Neural progenitor cell (in vitro differentiated cells): ENCODE measurements around the gene PIK3R4. TPM values are rescaled to one million over a fixed set of nuclear protein-coding genes. Genes with fewer than 3 reads are reported as not detected.

Experiments
- DNase-seq: peaks from one replicate; pipeline ENCODE4 v3.0.0-alpha.2; 2016; ENCODE audit warnings: low spot score
- H2AFZ ChIP-seq: fragments of 200-600 bp; sonication (generic); replicated peaks from 2 replicates; pipeline ENCODE4 v1.6.1; 2016; ENCODE audit warnings: antibody characterized with exemption
- H3F3A ChIP-seq: fragments of 200-600 bp; sonication (generic); 2 replicates; pipeline ENCODE4 v1.6.1; 2016; ENCODE audit warnings: antibody characterized with exemption, low read depth
- H3K27ac ChIP-seq: fragments of 200-600 bp; sonication (generic); 2 replicates; pipeline ENCODE4 v1.5.1; 2016; ENCODE audit warnings: mild to moderate bottlenecking
- H3K27me3 ChIP-seq: fragments of 200-600 bp; sonication (generic); 2 replicates; pipeline ENCODE4 v1.6.1; 2016; ENCODE audit warnings: mild to moderate bottlenecking, moderate library complexity
- H3K36me3 ChIP-seq: fragments of 200-600 bp; sonication (generic); 2 replicates; pipeline ENCODE4 v1.5.1; 2016
- H3K4me1 ChIP-seq: fragments of 200-600 bp; sonication (generic); 2 replicates; pipeline ENCODE4 v1.6.1; 2016; ENCODE audit warnings: mixed run types
- H3K4me2 ChIP-seq: fragments of 200-600 bp; sonication (generic); 2 replicates; pipeline ENCODE4 v1.6.1; 2016
- H3K4me3 ChIP-seq: fragments of 200-600 bp; sonication (generic); 2 replicates; pipeline ENCODE4 v1.5.1; 2016
- H3K79me2 ChIP-seq: fragments of 200-600 bp; sonication (generic); 2 replicates; pipeline ENCODE4 v1.6.1; 2016; ENCODE audit warnings: low read depth
- H3K9ac ChIP-seq: fragments of 200-600 bp; sonication (generic); 2 replicates; pipeline ENCODE4 v1.6.1; 2016
- H3K9me3 ChIP-seq: fragments of 200-600 bp; sonication (generic); 2 replicates; pipeline ENCODE4 v1.5.1; 2016; ENCODE audit warnings: low read depth
- H4K20me1 ChIP-seq: fragments of 200-600 bp; sonication (generic); 2 replicates; pipeline ENCODE4 v1.6.1; 2016; ENCODE audit warnings: low read depth
- H3K27ac Mint-ChIP-seq: 3 replicates; pipeline ENCODE4 v1.8.0; 2021; ENCODE audit warnings: mixed read lengths
- H3K27me3 Mint-ChIP-seq: 2 replicates; pipeline ENCODE4 v1.8.0; 2022; ENCODE audit warnings: low read depth, mild to moderate bottlenecking, inconsistent platforms, moderate library complexity, mixed read lengths; ENCODE audit not compliant: insufficient read depth
- H3K36me3 Mint-ChIP-seq: 3 replicates; pipeline ENCODE4 v1.8.0; 2021; ENCODE audit warnings: mixed read lengths
- H3K4me1 Mint-ChIP-seq: 3 replicates; pipeline ENCODE4 v1.8.0; 2021; ENCODE audit warnings: mixed read lengths
- H3K4me3 Mint-ChIP-seq: 3 replicates; pipeline ENCODE4 v1.8.0; 2021; ENCODE audit warnings: mild to moderate bottlenecking, moderate library complexity, mixed read lengths
- H3K9me3 Mint-ChIP-seq: 3 replicates; pipeline ENCODE4 v1.8.0; 2020; ENCODE audit warnings: mixed read lengths
- EZH2 ChIP-seq: fragments of 200-600 bp; sonication (generic); IDR thresholded peaks from 2 replicates; pipeline ENCODE4 v1.6.1; 2017; ENCODE audit warnings: antibody characterized with exemption, mild to moderate bottlenecking, moderate library complexity
- EZH2phosphoT487 ChIP-seq: fragments of 200-600 bp; sonication (generic); IDR thresholded peaks from 2 replicates; pipeline ENCODE4 v1.6.1; 2017; ENCODE audit warnings: antibody characterized with exemption
- total RNA-seq: library from RNA; depleted of rRNA; stranded (reverse); fragments of >200 nt; gene quantifications from 2 replicates; pipeline ENCODE4 v1.2.3, GENCODE V29; 2015; ENCODE audit warnings: low replicate concordance
- TF ChIP-seq, protein P1 (sequence below): fragments of 200-600 bp; sonication (generic); IDR thresholded peaks from 2 replicates; pipeline ENCODE4 v1.5.1; 2017; ENCODE audit warnings: antibody characterized with exemption, mild to moderate bottlenecking

The PIK3R4 gene
- total RNA-seq, 1 donor from 2014 or later, result 65.8 TPM

DNA sequence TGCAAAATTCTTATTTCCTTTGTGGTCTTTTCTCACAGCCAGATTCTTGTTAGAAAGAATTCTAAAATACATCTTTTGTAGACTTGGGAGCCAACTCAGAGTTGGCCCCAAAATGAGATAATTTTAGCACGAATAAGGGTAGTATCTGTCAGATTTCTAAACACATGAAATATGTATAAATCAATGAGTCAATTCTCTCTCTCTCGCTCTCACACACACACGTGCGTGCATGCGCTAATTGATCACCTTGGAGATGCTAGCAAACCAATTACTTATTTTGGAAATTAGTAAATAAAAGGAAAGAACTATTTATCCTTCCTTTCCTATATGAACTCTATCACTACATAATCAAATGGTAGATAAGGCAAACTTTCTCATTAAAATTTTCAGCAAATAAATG is 32.9 kb upstream of the PIK3R4 start:
- no peak overlapping the region for H3K27ac ChIP-seq
- no peaks in the 10 kb centered on the region for H4K20me1 ChIP-seq
- H3K4me1 ChIP-seq, result no peaks in the 10 kb centered on the region
- H3K4me3 Mint-ChIP-seq, result no peak overlapping the region
- no peaks in the 10 kb centered on the region for H3K9me3 ChIP-seq
- H3K4me1 Mint-ChIP-seq, result no peaks in the 10 kb centered on the region
- no peak overlapping the region for H3K4me3 ChIP-seq
- peaks cover 2% of the 10 kb centered on the region for H3K27me3 Mint-ChIP-seq
- H3K9ac ChIP-seq, result no peak overlapping the region
- TF ChIP-seq EZH2phosphoT487, result no peak
- TF ChIP-seq, protein P1, sequence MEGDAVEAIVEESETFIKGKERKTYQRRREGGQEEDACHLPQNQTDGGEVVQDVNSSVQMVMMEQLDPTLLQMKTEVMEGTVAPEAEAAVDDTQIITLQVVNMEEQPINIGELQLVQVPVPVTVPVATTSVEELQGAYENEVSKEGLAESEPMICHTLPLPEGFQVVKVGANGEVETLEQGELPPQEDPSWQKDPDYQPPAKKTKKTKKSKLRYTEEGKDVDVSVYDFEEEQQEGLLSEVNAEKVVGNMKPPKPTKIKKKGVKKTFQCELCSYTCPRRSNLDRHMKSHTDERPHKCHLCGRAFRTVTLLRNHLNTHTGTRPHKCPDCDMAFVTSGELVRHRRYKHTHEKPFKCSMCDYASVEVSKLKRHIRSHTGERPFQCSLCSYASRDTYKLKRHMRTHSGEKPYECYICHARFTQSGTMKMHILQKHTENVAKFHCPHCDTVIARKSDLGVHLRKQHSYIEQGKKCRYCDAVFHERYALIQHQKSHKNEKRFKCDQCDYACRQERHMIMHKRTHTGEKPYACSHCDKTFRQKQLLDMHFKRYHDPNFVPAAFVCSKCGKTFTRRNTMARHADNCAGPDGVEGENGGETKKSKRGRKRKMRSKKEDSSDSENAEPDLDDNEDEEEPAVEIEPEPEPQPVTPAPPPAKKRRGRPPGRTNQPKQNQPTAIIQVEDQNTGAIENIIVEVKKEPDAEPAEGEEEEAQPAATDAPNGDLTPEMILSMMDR, result no peak
- H3K4me2 ChIP-seq, result no peak overlapping the region
- no peaks in the 10 kb centered on the region for H3F3A ChIP-seq
- no peak overlapping the region for H3K27ac Mint-ChIP-seq
- H3K79me2 ChIP-seq, result no peaks in the 10 kb centered on the region
- H3K9me3 Mint-ChIP-seq, result no peaks in the 10 kb centered on the region
- no peaks in the 10 kb centered on the region for H3K36me3 ChIP-seq
- H3K36me3 Mint-ChIP-seq, result no peaks in the 10 kb centered on the region
- DNase-seq, result no peak
- H3K27me3 ChIP-seq, result no peaks in the 10 kb centered on the region
- peak overlapping the region; percentile 74 for H2AFZ ChIP-seq

DNA sequence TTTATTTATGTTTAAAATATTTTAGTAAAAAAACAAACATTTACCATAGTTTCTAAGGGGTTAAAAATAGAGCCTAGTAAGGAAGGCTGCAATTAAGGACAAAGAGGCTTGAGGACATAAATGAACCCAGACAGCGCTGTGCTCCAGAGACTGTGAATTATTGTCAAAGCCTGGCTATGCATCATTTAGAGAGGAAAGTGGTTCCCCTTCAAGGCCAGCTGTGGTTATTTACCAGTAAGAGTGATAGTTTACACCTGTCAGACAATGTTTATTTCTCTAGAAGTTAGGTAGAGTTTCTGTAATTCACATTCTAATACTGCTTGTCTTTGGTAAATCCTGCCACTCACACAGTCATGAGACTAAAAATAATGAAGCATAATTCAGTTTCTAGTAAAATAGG is 32.4 kb upstream of the PIK3R4 start:
- Histone ChIP-seq H3K79me2 (no peaks in the 10 kb centered on the region), H3K4me1 (no peaks in the 10 kb centered on the region), H3K27me3 (no peaks in the 10 kb centered on the region), H3K9me3 (no peaks in the 10 kb centered on the region), H3K9ac (no peak overlapping the region), H4K20me1 (no peaks in the 10 kb centered on the region), H3F3A (no peaks in the 10 kb centered on the region), H3K27ac (no peak overlapping the region), H3K4me2 (no peak overlapping the region), H3K36me3 (no peaks in the 10 kb centered on the region), H2AFZ (peak overlapping the region; percentile 74), H3K4me3 (no peak overlapping the region)
- no peak for DNase-seq
- H3K27me3 Mint-ChIP-seq, result peaks cover 2% of the 10 kb centered on the region
- no peaks in the 10 kb centered on the region for H3K4me1 Mint-ChIP-seq
- no peak overlapping the region for H3K4me3 Mint-ChIP-seq
- no peaks in the 10 kb centered on the region for H3K36me3 Mint-ChIP-seq
- TF ChIP-seq EZH2, result no peak
- TF ChIP-seq, protein P1, result no peak
- TF ChIP-seq EZH2phosphoT487, result no peak
- H3K27ac Mint-ChIP-seq, result no peak overlapping the region
- no peaks in the 10 kb centered on the region for H3K9me3 Mint-ChIP-seq

DNA sequence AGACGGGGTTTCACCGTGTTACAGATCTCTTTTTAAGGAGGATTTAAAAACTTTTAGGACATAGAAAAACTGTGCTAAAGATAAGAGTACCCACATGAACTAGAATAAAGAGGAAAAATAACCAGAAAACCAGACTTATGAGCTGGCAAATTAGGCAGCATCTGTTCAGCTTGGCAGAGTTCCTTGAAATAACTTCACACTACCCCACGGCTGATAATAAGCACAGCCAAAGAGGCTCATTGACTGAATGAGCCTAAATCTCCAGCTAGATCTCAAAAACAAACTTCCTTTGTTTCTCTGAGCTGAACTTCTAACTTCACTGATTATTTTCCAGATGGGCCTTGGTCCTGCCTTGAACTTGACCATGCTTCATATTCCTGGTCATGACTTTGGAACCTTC is 26.7 kb upstream of the PIK3R4 start:
- H3K9me3 ChIP-seq, result no peaks in the 10 kb centered on the region
- no peaks in the 10 kb centered on the region for H3K9me3 Mint-ChIP-seq
- H3F3A ChIP-seq, result no peaks in the 10 kb centered on the region
- H3K79me2 ChIP-seq, result no peaks in the 10 kb centered on the region
- H2AFZ ChIP-seq, result no peak overlapping the region
- H3K27ac ChIP-seq, result no peak overlapping the region
- TF ChIP-seq EZH2, result no peak
- TF ChIP-seq, protein P1, result no peak
- TF ChIP-seq EZH2phosphoT487, result no peak
- peaks cover 2% of the 10 kb centered on the region for H3K27me3 Mint-ChIP-seq
- no peaks in the 10 kb centered on the region for H3K4me1 ChIP-seq
- H3K27ac Mint-ChIP-seq, result no peak overlapping the region
- DNase-seq, result no peak
- no peaks in the 10 kb centered on the region for H3K4me1 Mint-ChIP-seq
- no peaks in the 10 kb centered on the region for H4K20me1 ChIP-seq
- H3K36me3 Mint-ChIP-seq, result no peaks in the 10 kb centered on the region
- H3K36me3 ChIP-seq, result no peaks in the 10 kb centered on the region
- peaks cover under 1% of the 10 kb centered on the region for H3K27me3 ChIP-seq
- no peak overlapping the region for H3K9ac ChIP-seq
- no peak overlapping the region for H3K4me3 Mint-ChIP-seq
- H3K4me2 ChIP-seq, result no peak overlapping the region
- H3K4me3 ChIP-seq, result no peak overlapping the region
